DMS 273 (cell line): ENCODE measurements around the gene NDC1.
"Not testable (repeated sequence)": the region's sequence is repeated elsewhere in the genome, so short reads cannot be mapped to it uniquely, and the experiment has no call there.

Experiments
- DNase-seq: peaks from one replicate; lab custom pipeline; 2025; ENCODE audit not compliant: unreplicated experiment; lab: John Stamatoyannopoulos, UW

Gene NDC1

DNA sequence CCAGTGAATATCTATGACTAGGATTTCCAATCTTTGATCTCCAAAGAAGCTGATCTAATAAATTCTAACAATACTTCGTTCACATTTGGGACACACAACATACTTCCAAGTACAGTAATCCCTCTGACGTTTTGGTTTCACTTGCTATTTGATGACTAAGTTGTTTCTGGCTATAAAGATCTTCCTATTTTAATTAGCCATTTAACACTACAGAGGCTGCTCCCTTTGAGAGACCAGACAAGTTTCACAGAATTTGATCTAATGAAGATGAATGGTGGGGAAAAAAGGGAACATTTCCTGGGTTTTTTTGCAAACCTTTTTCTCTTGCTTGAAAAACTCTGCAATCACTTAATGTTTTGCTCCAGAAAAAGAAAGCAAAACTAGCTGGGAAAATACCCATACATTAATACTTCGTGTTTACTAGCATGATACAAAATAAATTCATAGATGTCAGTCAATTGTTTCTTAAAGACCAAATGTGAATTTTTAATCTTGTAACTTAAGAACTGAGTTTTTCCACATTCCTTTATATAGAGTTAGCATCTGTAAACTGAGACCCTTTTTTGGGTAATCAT lies 71.2 kb downstream of the NDC1 start:
- no peak for DNase-seq

DNA sequence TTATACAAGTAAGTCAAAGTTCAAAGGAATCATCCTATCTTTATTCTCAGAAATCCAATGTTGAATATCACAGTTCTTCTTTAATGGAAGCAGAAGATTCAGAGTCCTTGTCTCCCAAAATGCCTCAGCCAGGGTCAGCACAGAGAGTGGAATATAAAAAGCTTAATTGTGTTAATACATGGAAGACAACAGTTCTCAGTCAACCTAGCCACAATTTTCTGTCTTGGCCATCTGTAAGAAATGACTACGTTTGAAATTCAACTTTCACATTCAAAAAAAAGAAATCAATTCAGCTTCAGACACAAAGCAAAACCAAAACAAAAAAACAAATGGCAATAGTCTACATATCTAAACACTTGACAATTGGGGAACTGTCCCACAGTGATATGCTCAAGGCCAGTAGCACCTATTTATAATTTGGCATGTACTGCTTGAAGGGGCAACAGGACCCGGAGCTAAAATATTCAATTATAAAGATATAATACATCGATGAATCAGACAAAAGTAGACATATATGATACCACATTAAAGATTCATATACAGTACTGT lies 71.8 kb downstream of the NDC1 start:
- DNase-seq: no peak

DNA sequence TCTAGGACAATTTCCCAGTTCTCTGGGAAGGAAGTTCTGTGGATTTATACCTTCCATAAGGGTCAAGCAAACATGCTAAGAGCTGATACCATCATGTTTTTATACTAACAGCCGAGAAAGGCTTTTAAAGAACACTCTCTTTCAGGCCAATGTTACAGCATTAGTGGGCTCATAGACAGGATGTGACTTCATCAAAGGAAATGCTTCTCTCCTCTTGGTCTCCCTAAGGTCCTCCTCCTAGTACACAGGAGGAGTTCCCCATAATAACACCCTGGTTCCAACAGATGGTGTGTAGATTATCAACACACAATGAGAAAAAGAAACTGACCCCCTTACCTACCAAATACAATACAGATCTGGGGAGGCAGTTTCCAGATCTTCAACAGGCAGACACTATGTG lies 72.4 kb downstream of the NDC1 start:
- no peak for DNase-seq

- no peak for DNase-seq
Observed at GRCh38 chr1:53763911-53764310, 74.2 kb downstream of the NDC1 start.

DNA sequence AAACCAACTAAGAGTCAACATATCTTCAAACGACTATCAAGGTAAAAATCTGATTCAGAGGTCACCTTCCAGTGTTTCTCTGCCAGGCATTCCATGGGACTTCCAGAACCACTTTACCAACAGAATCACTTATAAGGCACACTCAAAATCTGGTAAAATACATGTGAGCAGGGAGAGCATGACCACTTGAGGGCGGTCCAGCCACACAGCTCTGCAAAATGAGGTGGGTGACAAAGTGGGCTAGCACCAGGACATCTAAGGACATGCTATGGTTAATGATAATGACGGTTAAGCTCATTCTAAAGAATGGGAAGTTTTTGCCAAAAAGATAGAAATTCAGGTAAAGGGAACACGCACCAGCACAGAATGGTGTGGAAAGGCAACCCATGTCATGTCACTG lies 74.6 kb downstream of the NDC1 start:
- no peak for DNase-seq

GRCh38 chr1:53760497-53760896 lies 77.6 kb downstream of the NDC1 start:
- DNase-seq: not testable (repeated sequence)

DNA sequence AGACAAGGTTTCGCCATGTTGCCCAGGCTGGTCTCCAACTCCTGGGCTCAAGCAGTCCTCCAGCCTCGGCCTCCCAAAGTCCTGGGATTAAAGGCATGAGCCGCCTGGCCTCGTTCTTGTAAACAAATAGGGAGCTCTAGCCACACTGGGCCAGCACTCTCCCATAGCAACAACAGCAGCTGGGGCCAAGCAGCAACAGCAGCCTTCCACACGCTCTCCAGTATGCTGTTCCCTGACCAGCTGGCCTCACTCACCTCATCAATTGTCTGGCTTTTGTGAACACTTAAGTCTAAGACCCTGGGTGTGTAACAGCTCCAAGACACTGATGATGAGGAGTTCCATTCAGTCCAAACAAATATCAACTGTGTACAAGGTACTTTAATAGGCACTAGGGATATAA lies 82.2 kb downstream of the NDC1 start:
- peak; percentile 39 for DNase-seq

DNA sequence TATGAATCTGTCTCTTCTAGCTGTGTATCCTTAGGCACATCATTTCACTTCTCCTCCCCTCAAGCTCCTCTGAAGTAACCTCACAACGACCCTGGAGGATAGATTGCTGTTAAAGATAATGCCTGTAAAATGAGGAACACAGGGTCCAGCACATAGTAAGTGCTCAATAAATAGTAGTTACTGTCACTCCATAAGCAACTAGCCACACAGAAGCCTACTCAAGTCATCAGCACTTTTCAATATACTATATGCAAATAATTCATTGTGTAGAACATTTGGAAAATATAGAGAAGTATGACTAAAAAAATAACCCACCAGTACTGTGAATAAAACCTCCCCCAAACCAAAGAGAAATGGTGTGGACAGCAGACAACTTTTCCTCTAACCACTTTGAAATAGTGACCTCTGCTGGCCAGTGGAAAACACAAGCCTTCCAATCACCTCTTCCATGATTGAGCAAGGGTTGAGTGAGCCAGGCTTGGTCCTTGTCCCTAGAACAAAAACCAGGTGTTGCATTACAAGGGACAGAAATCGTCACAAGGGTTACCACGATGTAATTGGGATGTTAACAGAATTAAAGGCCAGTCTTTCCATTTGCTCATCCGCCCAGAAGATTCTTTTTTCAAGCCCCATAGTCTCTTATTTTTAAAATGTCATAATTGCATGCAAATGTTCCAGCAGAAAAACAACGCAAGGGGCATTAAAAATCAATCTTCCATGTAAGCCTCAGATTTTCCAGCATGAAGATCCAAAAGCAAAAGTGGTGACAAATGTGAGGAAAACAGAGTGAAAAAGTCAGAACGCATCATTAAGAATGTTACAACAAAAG lies 83.4 kb downstream of the NDC1 start:
- DNase-seq: peak; percentile 79

DNA sequence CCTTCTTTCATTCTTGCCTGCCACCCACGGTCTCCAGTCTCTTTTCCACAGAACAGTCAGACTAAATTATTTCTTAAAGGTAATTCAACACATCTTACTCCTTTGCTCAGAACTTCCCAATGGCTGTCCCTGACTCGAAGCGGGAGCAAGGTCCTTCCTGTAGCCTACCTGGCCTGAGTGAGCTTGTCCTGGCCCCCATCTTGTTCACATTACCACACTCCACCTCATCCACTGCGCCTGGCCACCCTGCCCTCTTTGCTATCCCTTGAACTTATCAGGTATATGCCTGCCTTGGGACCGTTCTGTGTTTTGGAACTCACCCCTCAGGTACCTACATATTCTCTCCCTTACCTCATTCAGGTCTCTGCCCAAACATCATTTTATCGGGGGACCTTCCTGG lies 85.8 kb downstream of the NDC1 start:
- no peak for DNase-seq

DNA sequence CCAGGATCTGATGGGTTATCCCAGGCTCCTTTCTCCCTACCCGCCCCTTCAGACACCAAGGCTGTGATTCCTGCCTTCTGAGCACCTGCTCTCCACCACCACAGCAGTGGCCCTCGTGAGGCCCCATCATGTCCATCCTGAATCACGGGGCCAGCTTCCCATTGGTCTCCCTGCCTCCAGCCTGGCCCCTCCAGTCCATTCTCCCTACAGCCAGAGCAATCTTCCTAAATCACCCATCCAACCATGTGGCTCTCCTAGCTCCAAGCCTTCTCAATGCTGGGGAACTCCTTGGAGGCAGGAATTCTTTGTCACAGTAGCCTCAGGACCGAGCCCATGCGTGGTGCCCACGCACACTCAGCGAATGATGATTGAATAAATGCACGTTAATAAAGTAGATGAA lies 90.3 kb downstream of the NDC1 start:
- DNase-seq: no peak

DNA sequence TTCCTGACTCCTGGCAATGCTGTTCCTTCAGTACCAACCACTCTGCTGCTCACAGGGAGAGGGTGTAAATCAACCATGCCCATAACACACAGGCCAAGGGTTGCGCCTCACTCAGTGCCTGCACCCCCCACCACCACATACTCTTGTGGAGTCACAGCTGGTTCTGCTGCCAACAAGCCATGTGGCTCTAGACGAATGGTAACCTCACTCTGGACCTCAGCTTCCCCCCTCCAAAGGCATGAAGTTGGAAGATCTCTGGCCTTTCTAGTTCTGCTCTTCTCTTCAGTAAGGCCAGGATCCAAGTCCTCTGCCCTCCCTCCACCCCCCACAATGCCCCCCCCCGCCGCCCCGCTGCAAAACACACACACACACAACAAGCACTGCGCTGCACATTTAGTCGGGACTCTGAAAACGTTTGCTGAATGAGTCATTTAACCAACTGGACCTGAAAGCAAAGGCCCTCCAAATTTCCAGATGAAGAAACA lies 97.4 kb downstream of the NDC1 start:
- DNase-seq: no peak

DNA sequence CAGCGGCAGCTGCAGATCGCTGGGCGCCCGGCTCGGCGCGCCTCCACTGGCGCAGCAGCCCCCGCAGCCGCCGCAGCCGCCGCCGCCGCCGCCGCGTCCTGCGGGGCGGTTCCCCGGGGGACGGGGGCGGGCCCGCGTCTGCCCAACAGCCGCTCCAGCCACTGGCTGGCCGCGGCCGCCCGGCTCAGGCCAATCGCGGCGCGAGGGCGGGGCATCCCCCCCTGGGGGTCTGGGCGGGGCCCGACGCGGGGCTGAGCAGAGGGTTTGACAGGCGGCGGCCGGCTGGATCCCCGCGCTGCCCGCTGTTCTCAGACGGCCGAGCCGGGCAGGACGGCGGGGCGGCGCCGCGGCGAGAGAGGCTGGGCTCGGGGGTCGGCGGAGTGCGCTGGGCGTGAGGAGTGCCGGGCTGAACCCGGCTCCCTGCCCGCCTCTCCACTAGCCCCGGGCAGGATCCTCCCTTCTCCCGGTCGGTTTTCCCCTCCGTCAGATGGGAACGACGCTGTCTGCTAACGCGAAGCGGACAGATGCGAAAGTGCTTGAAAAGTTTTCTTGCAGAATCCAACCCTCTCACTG lies 98.9 kb downstream of the NDC1 start, which contains the start of gene GLIS1:
GLIS1 (minus strand) TSS at position 56 of the 573 bp plus-strand sequence. CDS start 1,100 bp downstream, outside the sequence.
- DNase-seq: peak; percentile 97

DNA sequence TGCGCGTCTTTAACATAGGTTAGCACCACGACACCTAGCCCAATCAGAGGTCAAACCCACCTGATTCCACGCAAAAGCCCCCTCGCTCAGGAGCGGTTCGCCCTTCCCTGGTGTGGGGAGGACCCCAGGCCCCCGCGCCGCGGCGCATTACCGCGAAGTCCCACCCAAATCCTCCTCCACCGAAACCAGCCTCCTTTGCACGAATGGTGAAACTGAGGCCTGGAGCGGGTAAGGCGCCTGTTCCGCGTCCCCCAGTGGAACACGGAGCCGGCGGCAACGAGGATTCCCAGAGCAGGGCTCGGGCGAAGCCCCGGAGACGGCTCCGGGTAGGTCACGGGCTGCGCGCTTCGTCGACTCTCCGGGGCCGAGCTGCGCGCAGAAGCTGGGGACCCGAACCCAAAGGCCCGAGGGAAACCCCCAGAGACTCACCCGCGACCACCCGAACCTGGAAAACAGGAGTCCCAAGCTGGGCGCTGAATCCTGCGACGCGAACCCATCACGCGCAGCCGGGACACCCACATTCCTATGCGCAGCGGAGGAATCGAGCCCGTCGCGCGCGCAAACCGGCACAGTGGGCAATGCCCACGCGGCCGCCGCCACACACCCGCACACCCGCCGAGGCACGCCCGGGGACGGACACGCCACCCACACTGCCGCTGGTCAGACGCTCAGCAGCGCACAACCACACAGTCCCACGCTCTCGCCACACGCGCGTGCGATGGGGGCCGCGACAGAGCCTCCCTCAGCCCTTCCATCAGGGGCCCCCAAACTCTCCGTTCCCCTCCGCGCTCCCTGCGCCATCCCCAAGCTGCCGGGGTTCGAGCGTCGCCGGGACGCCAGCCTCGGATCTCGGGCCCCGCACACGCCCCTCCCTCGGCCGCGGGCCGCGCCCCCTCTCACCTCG lies 99.6 kb downstream of the NDC1 start:
- DNase-seq: peak; percentile 46

GRCh38 chr1:53737648-53738204 lies 100.4 kb downstream of the NDC1 start:
- no peak for DNase-seq

GRCh38 chr1:53736290-53736689 lies 101.8 kb downstream of the NDC1 start:
- no peak for DNase-seq

- DNase-seq: no peak
Observed at GRCh38 chr1:53735681-53736080, 102.4 kb downstream of the NDC1 start.

GRCh38 chr1:53735261-53735660 lies 102.8 kb downstream of the NDC1 start:
- DNase-seq: no peak

- peak; percentile 30 for DNase-seq
Observed at GRCh38 chr1:53734650-53735211, 103.4 kb downstream of the NDC1 start.

DNA sequence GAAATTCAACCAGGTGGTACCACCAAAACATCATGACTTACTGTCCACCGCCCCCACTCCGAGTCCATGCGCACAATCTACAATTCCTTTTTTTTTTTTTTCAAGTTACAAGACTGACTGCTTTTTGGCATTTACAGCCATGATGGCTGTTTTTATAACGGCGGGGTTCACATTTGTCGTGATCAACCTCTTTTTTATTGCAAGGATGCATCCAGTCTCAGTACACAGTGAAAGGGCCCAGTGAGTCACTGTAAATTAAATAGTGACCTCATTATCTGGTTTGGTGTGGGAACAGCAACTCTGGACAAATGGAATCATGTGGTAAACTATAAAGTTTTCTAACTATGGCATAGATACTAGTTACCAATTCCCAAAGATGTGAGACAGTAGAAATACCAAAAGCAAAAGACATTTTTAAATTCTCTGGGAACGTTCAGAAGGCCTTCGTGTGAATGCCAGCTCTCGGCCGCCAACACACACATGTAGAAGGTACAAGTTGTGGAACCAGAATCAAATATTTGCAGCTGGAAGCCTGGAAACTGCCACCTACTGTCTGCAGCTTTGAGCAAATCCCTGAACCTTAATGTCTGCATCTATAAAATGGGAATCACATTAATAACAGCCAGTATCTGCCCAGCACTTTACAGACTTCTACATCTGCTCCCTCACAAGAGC lies 104.0 kb downstream of the NDC1 start:
- DNase-seq: no peak
